Prostate gland (tissue), 2 donors: ENCODE measurements around the gene SEMA4F.

Source experiments
- POLR2A ChIP-seq: fragments of 450-650 bp; IDR thresholded peaks from one replicate; pipeline ENCODE4 v1.6.1; 2016; ENCODE audit warnings: antibody characterized with exemption, mild to moderate bottlenecking
- POLR2AphosphoS5 ChIP-seq: sonication (generic); formaldehyde crosslinking; IDR thresholded peaks from one replicate; pipeline ENCODE4 v1.6.1; 2017; ENCODE audit warnings: antibody characterized with exemption
- TF ChIP-seq, protein P1 (sequence below), 4 experiments: fragments of 200-600 bp in 2 of 4; fragments of 450-650 bp in 2 of 4; sonication (generic) in 2 of 4; IDR thresholded peaks; 1 replicate in 3 of 4; 2 replicates in 1 of 4; pipeline ENCODE4 v1.5.1; 2016 to 2019; ENCODE audit warnings: antibody characterized with exemption in 4 of 4, mild to moderate bottlenecking in 2 of 4, moderate library complexity in 2 of 4

- TF ChIP-seq, protein P1, sequence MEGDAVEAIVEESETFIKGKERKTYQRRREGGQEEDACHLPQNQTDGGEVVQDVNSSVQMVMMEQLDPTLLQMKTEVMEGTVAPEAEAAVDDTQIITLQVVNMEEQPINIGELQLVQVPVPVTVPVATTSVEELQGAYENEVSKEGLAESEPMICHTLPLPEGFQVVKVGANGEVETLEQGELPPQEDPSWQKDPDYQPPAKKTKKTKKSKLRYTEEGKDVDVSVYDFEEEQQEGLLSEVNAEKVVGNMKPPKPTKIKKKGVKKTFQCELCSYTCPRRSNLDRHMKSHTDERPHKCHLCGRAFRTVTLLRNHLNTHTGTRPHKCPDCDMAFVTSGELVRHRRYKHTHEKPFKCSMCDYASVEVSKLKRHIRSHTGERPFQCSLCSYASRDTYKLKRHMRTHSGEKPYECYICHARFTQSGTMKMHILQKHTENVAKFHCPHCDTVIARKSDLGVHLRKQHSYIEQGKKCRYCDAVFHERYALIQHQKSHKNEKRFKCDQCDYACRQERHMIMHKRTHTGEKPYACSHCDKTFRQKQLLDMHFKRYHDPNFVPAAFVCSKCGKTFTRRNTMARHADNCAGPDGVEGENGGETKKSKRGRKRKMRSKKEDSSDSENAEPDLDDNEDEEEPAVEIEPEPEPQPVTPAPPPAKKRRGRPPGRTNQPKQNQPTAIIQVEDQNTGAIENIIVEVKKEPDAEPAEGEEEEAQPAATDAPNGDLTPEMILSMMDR (IDR thresholded peaks at IDR 0.05): no peak
- TF ChIP-seq POLR2A (no peak), POLR2AphosphoS5 (no peak)
These were observed 39.2 kb downstream of the SEMA4F start for GRCh38 chr2:74693213-74693612.
